ENCODE data around the gene GUCY2C. TPM values are rescaled to one million over a fixed set of nuclear protein-coding genes. Genes with fewer than 3 reads are reported as not detected.

GUCY2C gene
- polyA plus RNA-seq, 1 experiment: not detected

- no peaks in the 10 kb centered on the region for H3K9me3 ChIP-seq (ENCODE audit: control insufficient read depth, insufficient read depth, low read length)
- no peak for TF ChIP-seq CTCF (IDR thresholded peaks at IDR 0.05; ENCODE audit: low read depth, low read length)
- no peak overlapping the region for H3K4me3 ChIP-seq (ENCODE audit: low read depth, low read length)
- POLR2A ChIA-PET: no interaction called here
- H3K27ac ChIP-seq (ENCODE audit: low read depth, low read length): no peak overlapping the region
- H3K27me3 ChIP-seq (ENCODE audit: control insufficient read depth, insufficient read depth, low read length): no peaks in the 10 kb centered on the region
- CTCF ChIA-PET: no interaction called here
- DNase-seq (ENCODE audit: low read depth, low spot score): no peak
Observed at GRCh38 chr12:14652483-14652882, 43.9 kb downstream of the GUCY2C start.

- ChIA-PET POLR2A (no interaction called here), CTCF (no interaction called here)
- Histone ChIP-seq H3K9me3 (ENCODE audit: control insufficient read depth, insufficient read depth, low read length) (no peaks in the 10 kb centered on the region), H3K4me3 (ENCODE audit: low read depth, low read length) (no peak overlapping the region), H3K27me3 (ENCODE audit: control insufficient read depth, insufficient read depth, low read length) (no peaks in the 10 kb centered on the region), H3K27ac (ENCODE audit: low read depth, low read length) (no peak overlapping the region)
- no peak for DNase-seq (ENCODE audit: low read depth, low spot score)
- TF ChIP-seq CTCF (IDR thresholded peaks at IDR 0.05; ENCODE audit: low read depth, low read length): no peak
Observed at GRCh38 chr12:14651371-14651770, 45.0 kb downstream of the GUCY2C start.

- H3K9me3 ChIP-seq (ENCODE audit: control insufficient read depth, insufficient read depth, low read length): no peaks in the 10 kb centered on the region
- no peak overlapping the region for H3K27ac ChIP-seq (ENCODE audit: low read depth, low read length)
- H3K4me3 ChIP-seq (ENCODE audit: low read depth, low read length): no peak overlapping the region
- ChIA-PET CTCF (no interaction called here), POLR2A (no interaction called here)
- DNase-seq (ENCODE audit: low read depth, low spot score): no peak
- no peaks in the 10 kb centered on the region for H3K27me3 ChIP-seq (ENCODE audit: control insufficient read depth, insufficient read depth, low read length)
- no peak for TF ChIP-seq CTCF (IDR thresholded peaks at IDR 0.05; ENCODE audit: low read depth, low read length)
Observed at GRCh38 chr12:14650789-14651188, 45.6 kb downstream of the GUCY2C start.

- ChIA-PET CTCF (no interaction called here), POLR2A (no interaction called here)
- Histone ChIP-seq H3K27ac (ENCODE audit: low read depth, low read length) (no peak overlapping the region), H3K4me3 (ENCODE audit: low read depth, low read length) (no peak overlapping the region), H3K9me3 (ENCODE audit: control insufficient read depth, insufficient read depth, low read length) (no peaks in the 10 kb centered on the region), H3K27me3 (ENCODE audit: control insufficient read depth, insufficient read depth, low read length) (no peaks in the 10 kb centered on the region)
- no peak for TF ChIP-seq CTCF (IDR thresholded peaks at IDR 0.05; ENCODE audit: low read depth, low read length)
- DNase-seq (ENCODE audit: low read depth, low spot score): no peak
Observed at GRCh38 chr12:14647028-14647750, 49.2 kb downstream of the GUCY2C start.

- no peak overlapping the region for H3K27ac ChIP-seq (ENCODE audit: low read depth, low read length)
- H3K4me3 ChIP-seq (ENCODE audit: low read depth, low read length): no peak overlapping the region
- no peak for TF ChIP-seq CTCF (IDR thresholded peaks at IDR 0.05; ENCODE audit: low read depth, low read length)
- DNase-seq (ENCODE audit: low read depth, low spot score): no peak
- ChIA-PET POLR2A (no interaction called here), CTCF (no interaction called here)
- no peaks in the 10 kb centered on the region for H3K27me3 ChIP-seq (ENCODE audit: control insufficient read depth, insufficient read depth, low read length)
- no peaks in the 10 kb centered on the region for H3K9me3 ChIP-seq (ENCODE audit: control insufficient read depth, insufficient read depth, low read length)
Observed at GRCh38 chr12:14643251-14643650, 53.1 kb downstream of the GUCY2C start.
